Activated CD8-positive, alpha-beta T cell treated with anti-CD3 and anti-CD28 coated beads, Interleukin-2, amount 10 ng/mL, durations not matched to agents 7 days and 5 days (primary cell): ENCODE data around the gene DHRS4. TPM values are rescaled to one million over a fixed set of nuclear protein-coding genes. Genes with fewer than 3 reads are reported as not detected.

Experiments
- ATAC-seq: fragments of 150-1000 bp; cut with Tn5 transposase; one replicate; pipeline ENCODE4 v1.10.0; 2021; ENCODE audit warnings: moderate library complexity
- CTCF ChIA-PET: fragments of 350-600 bp; sonication (Branson Sonifier 250); formaldehyde crosslinking; loops from one replicate; lab custom pipeline; 2021; ENCODE audit warnings: antibody characterized with exemption; lab: Charles Lee
- POLR2A ChIA-PET: fragments of 350-600 bp; sonication (Branson Sonifier 250); formaldehyde crosslinking; loops from one replicate; lab custom pipeline; 2021; ENCODE audit warnings: antibody characterized with exemption; lab: Charles Lee
- DNase-seq: peaks from one replicate; pipeline ENCODE4 v3.0.0-alpha.2; 2020
- H3K27ac Mint-ChIP-seq: one replicate; pipeline ENCODE4 v1.8.0; 2021; ENCODE audit warnings: mild to moderate bottlenecking, mixed read lengths
- H3K27me3 Mint-ChIP-seq: one replicate; pipeline ENCODE4 v1.8.0; 2021; ENCODE audit warnings: low read depth, mixed read lengths
- H3K36me3 Mint-ChIP-seq: one replicate; pipeline ENCODE4 v1.8.0; 2021; ENCODE audit warnings: low read depth, mixed read lengths
- H3K4me1 Mint-ChIP-seq: one replicate; pipeline ENCODE4 v1.8.0; 2021; ENCODE audit warnings: low read depth, mixed read lengths
- H3K4me3 Mint-ChIP-seq: one replicate; pipeline ENCODE4 v1.8.0; 2021; ENCODE audit warnings: mild to moderate bottlenecking, mixed read lengths
- H3K9me3 Mint-ChIP-seq: one replicate; pipeline ENCODE4 v1.8.0; 2022; ENCODE audit warnings: mixed read lengths; ENCODE audit not compliant: insufficient read depth
- total RNA-seq, 2 experiments: library from RNA; stranded (reverse); gene quantifications; one replicate each; pipeline ENCODE4 v1.2.3, GENCODE V29; 2021

The DHRS4 gene
- total RNA-seq, 2 experiments from 2014 or later = 18.3 to 19.4 TPM

DNA sequence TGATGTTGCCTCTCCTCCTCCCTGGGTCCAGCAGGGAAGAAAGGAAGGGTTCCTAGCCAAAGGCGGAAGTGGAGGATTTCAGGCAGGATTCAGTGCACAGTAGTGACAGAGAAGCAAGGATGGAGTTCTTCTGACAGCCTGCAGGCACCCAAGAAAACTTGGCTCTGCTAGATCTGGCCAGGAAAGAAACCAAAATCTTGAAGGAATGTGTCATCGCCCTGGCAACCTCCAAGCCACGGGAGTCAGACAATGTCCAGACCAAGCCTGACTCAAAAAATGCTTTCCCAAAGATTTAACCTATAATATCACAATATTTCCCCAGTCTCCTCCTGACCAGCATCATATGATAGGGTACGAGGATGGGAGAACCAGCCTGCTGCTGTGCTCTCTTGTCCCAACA, 22.8 kb upstream of the DHRS4 start:
- no peaks in the 10 kb centered on the region for H3K4me1 Mint-ChIP-seq
- ChIA-PET POLR2A (no interaction called here), CTCF (interaction anchor here (0.7 to 3.1 kb wide), 14 partner anchors 15 to 390 kb away, joined by 3 to 37 read pairs (median 5); partner anchors contain the start of gene DHRS4)
- no peaks in the 10 kb centered on the region for H3K36me3 Mint-ChIP-seq
- H3K27ac Mint-ChIP-seq = no peak overlapping the region
- DNase-seq (peak; percentile 8), ATAC-seq (no peak)
- H3K4me3 Mint-ChIP-seq = no peak overlapping the region
- H3K27me3 Mint-ChIP-seq = peaks cover 4% of the 10 kb centered on the region
- no peaks in the 10 kb centered on the region for H3K9me3 Mint-ChIP-seq

DNA sequence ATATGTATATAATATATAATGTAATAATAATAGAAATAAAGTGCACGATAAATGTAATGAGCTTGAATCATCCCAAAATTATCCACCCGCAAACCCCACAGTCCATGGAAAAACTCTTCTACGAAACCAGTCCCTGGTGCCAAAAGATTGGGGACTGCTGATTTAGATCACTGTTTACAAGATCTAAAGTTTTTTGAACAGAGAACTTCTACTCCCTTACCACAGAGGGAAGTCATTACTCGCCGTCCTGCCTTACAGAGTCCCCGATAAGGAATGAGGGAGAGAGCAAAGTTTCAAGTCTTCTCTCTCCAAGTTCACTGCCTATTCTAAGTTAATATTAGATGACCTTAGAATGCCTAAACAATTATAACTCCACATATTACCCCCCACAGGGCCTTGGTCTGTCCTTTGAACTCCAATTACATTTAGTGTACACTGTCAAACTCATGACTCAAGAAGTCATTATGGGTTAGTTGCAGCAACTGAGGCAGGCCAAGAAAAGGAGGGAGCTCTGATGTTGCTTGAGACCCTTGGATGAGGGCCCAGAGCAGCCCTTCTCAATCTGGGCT, 21.8 kb upstream of the DHRS4 start:
- DNase-seq (peak; percentile 7), ATAC-seq (no peak)
- Mint-ChIP-seq H3K4me3 (no peak overlapping the region), H3K27me3 (peaks cover 4% of the 10 kb centered on the region), H3K4me1 (no peaks in the 10 kb centered on the region), H3K9me3 (no peaks in the 10 kb centered on the region), H3K36me3 (no peaks in the 10 kb centered on the region), H3K27ac (no peak overlapping the region)
- ChIA-PET POLR2A (no interaction called here), CTCF (interaction anchor here (0.8 to 3.1 kb wide), 4 partner anchors 16 to 343 kb away, joined by 3 to 30 read pairs (median 4); no protein-coding TSS in a partner anchor)

DNA sequence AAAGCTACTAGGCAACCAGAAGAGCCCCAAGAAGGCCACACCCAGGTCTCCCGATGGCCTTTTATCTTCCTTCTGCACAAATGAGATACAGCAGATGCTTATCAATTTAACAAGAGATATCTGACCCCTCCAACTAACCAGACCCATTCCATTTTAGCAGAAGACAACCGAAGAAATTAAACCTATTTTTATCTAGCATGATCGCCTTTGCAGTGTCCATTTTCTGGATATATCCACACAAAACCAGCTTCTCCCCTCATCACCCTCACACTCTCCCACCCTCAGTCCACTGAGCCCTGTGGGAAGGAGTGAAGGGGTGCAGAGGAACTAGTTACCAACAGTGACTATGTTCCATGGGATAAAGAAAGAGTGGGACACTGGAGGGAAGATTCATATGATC, 20.9 kb upstream of the DHRS4 start:
- ChIA-PET POLR2A (no interaction called here), CTCF (interaction anchor here (1.3 to 2.0 kb wide), 3 partner anchors 206 to 343 kb away, joined by 4 to 7 read pairs (median 5); no protein-coding TSS in a partner anchor)
- Mint-ChIP-seq H3K27me3 (peaks cover 4% of the 10 kb centered on the region), H3K36me3 (no peaks in the 10 kb centered on the region), H3K4me1 (no peaks in the 10 kb centered on the region), H3K4me3 (no peak overlapping the region), H3K9me3 (no peaks in the 10 kb centered on the region), H3K27ac (no peak overlapping the region)
- DNase-seq = no peak
- no peak for ATAC-seq

DNA sequence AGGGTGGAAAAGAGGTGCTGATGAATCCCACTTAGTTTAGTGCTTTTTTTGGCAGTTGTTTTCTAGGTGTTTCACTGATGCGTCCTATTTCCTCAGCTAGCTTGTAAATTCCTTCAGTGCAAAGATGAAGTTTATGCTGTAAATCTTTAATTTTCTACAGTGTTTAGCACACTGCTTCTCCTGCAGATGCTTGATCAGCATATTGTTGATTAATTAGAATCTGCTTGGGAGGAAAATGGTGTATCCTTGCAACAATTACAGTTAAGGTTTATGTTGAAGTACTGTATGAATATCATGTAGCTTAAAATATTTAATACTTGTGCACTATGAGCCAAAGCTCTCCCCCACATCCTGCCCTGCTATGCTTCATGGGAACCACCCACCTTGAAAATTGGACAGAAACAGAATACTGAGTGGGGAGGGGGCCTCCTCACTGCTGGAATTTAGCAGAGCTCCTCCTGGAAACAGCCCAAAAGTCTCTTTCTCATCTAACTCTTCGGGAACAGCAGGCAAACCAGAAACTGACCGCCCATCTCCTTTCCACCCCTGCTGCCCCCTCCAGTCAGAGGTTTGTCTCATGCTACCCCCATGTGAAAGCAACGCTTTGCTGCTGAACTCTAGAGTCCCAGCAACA, 20.3 kb upstream of the DHRS4 start:
- H3K27ac Mint-ChIP-seq = no peak overlapping the region
- no peaks in the 10 kb centered on the region for H3K36me3 Mint-ChIP-seq
- DNase-seq (no peak), ATAC-seq (no peak)
- H3K4me1 Mint-ChIP-seq = no peaks in the 10 kb centered on the region
- CTCF ChIA-PET = interaction anchor here (1.0 to 2.0 kb wide), 5 partner anchors 23 to 344 kb away, joined by 3 to 7 read pairs (median 4); no protein-coding TSS in a partner anchor
- H3K27me3 Mint-ChIP-seq = peaks cover 4% of the 10 kb centered on the region
- no peaks in the 10 kb centered on the region for H3K9me3 Mint-ChIP-seq
- POLR2A ChIA-PET = no interaction called here
- H3K4me3 Mint-ChIP-seq = no peak overlapping the region

DNA sequence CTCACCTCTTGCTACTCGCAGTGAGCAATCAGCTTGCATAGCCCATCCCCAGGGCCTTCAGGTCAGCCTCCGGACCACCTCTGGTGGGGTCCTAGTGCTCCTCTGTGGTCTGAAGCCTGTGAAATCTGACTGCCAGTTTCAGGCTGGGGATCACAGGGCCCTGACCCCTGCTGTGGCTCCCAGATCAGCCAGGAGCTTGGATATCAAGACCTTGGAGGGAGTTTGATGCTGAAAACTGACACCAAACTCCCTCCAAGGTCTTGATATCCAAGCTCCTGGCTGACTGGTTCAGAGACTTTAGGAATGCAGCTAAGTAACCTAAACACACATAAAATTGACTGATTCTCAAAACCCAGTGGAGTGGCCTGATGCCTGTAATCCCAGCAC, 19.8 kb upstream of the DHRS4 start:
- ChIA-PET POLR2A (no interaction called here), CTCF (interaction anchor here (1.0 to 2.0 kb wide), 4 partner anchors 23 to 345 kb away, joined by 3 to 7 read pairs (median 4); no protein-coding TSS in a partner anchor)
- H3K27me3 Mint-ChIP-seq = peaks cover 4% of the 10 kb centered on the region
- no peaks in the 10 kb centered on the region for H3K36me3 Mint-ChIP-seq
- H3K27ac Mint-ChIP-seq = no peak overlapping the region
- ATAC-seq = no peak
- no peak overlapping the region for H3K4me3 Mint-ChIP-seq
- no peaks in the 10 kb centered on the region for H3K4me1 Mint-ChIP-seq
- peak; percentile 12 for DNase-seq
- no peaks in the 10 kb centered on the region for H3K9me3 Mint-ChIP-seq

DNA sequence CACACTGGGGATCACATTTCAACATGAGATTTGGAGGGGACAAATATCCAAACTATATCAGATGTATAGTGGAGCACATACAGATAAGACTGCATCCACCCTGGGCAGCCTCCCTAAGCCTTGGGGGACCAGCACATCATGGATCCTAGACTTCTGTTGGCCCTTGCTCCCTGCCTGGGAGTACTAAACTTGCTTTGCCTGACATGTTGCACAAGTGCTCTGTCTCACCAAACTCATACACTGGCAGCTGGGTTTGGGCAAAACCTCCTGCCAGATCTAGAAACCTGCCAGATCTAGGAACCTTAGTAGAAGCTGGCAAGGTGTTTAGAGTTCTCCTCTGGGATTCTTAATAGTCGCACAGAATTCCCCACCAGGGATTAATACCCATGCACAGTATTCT, 18.4 kb upstream of the DHRS4 start:
- H3K36me3 Mint-ChIP-seq = no peaks in the 10 kb centered on the region
- ATAC-seq (no peak), DNase-seq (no peak)
- CTCF ChIA-PET = no interaction called here
- H3K27ac Mint-ChIP-seq = no peak overlapping the region
- no peaks in the 10 kb centered on the region for H3K9me3 Mint-ChIP-seq
- POLR2A ChIA-PET = no interaction called here
- peaks cover 2% of the 10 kb centered on the region for H3K27me3 Mint-ChIP-seq
- no peak overlapping the region for H3K4me3 Mint-ChIP-seq
- no peaks in the 10 kb centered on the region for H3K4me1 Mint-ChIP-seq

DNA sequence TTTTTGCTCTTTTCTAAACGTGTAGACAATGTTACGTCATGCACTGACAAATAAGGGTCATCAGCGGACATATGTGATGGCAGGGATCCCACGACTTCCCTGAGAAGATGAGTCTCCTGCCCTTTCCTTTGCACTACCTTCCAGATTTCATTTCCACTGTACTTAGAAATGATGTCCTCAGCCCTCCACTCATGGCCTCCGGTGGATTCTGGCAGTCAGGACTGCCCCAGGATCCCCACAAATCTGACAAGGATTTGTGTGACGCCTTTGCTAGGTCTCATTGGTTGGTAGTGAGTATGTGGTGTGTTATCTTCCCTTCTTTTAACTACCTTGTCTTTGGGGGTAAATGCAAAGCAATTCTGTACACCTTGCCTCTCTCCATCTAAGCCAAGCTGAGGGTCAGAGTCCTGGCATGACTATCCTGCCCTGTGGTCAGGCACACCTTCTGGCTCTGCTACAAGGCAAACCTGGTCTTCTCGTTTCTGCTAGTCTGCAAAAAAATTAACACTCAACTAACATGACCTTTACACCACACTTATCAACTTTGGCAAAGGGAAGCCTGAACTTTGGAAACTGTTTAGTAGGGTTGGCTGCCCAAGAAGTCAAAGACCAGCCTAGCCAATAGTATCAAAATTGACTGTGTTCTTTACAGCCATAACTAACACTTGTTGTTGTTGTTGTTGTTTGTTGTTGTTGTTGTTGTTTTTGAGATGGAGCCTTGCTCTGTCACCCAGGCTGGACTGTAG, 17.3 kb upstream of the DHRS4 start:
- H3K4me1 Mint-ChIP-seq = no peaks in the 10 kb centered on the region
- ATAC-seq (no peak), DNase-seq (peak; percentile 3)
- no peak overlapping the region for H3K27ac Mint-ChIP-seq
- no peaks in the 10 kb centered on the region for H3K36me3 Mint-ChIP-seq
- POLR2A ChIA-PET = no interaction called here
- CTCF ChIA-PET = interaction anchor here (1.1 to 1.2 kb wide), 2 partner anchors 23 to 304 kb away, joined by 3 read pairs; no protein-coding TSS in a partner anchor
- no peak overlapping the region for H3K4me3 Mint-ChIP-seq
- peaks cover 2% of the 10 kb centered on the region for H3K27me3 Mint-ChIP-seq
- H3K9me3 Mint-ChIP-seq = no peaks in the 10 kb centered on the region

DNA sequence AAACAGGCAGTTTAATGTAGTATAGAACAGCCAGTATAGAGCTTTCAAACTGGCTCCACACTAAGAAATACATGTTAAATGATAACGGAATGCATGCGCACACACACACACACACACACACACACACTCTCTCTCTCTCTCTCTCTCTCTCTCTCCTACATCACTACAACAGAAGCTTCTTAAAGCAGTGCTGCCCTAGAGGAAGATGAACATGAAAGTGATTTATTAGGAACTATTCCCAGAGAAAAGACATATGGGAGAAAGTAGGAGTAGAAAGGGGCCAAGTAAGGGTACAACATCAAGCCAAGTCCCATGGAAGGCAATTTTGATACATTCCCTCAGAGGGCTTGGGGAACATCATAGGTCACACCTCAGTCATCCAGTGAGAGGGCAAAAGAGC, 16.4 kb upstream of the DHRS4 start:
- ATAC-seq = no peak
- no peak overlapping the region for H3K27ac Mint-ChIP-seq
- POLR2A ChIA-PET = no interaction called here
- no peaks in the 10 kb centered on the region for H3K9me3 Mint-ChIP-seq
- no peaks in the 10 kb centered on the region for H3K27me3 Mint-ChIP-seq
- no peaks in the 10 kb centered on the region for H3K36me3 Mint-ChIP-seq
- CTCF ChIA-PET = interaction anchor here (0.6 to 1.2 kb wide), 3 partner anchors 24 to 326 kb away, joined by 3 read pairs; no protein-coding TSS in a partner anchor
- peak; percentile 2 for DNase-seq
- H3K4me1 Mint-ChIP-seq = no peaks in the 10 kb centered on the region
- no peak overlapping the region for H3K4me3 Mint-ChIP-seq

DNA sequence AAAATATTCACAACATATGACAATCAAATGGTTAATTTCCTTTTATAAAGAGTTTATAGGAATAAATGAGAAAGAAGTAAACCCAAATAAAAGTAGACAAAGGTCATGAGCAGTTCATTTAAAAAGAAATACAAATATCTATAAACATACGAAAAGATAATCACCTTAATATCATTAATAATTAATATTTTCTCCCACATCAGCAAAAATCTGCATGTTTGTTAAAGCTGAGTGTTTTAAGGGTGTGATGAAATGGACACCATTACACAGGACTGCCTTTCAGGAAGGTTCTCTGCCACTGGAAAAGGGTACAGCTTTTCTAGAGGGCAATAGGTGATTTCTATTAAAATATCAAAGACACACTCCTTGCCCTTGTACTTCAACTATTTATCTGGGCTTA, 14.7 kb upstream of the DHRS4 start:
- ATAC-seq (no peak), DNase-seq (no peak)
- POLR2A ChIA-PET = no interaction called here
- Mint-ChIP-seq H3K9me3 (no peaks in the 10 kb centered on the region), H3K36me3 (no peaks in the 10 kb centered on the region), H3K27me3 (no peaks in the 10 kb centered on the region), H3K4me3 (no peak overlapping the region), H3K27ac (no peak overlapping the region), H3K4me1 (no peaks in the 10 kb centered on the region)
- CTCF ChIA-PET = interaction anchor here (1.3 kb wide), 1 partner anchor 307 kb away, joined by 3 read pairs; no protein-coding TSS in a partner anchor

DNA sequence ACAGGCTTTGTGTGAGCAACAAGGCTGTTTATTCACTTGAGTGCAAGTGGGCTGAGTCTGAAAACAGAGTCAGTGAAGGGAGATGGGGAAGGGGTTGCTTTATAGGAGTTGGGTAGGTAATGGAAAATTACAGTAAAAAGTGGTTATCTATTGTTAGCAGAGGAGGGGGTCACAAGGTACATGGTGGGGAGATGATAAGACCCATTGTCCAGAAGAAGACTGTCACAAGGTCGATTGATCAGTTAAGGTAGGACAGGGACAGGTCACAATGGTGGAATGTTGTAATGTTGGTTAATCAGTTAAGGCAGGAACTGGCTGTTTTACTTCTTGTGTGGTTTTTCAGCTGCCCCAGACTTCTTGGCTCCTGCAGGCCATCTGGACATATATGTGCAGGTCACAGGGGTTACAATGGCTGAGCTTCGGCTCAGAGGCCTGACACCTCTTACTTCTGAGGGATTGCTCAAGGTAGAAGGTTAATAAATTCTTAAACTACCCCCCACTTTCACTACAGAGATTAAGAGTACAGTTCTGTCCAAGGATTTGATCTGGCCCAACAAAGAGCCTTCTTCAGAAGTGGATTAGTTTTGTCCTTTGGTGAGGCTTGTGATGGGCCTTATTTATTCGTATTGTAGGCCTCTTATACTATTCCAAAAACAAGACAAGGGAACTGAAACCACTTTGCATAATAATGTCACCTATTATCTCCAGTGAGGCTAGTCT, 13.8 kb upstream of the DHRS4 start:
- no peaks in the 10 kb centered on the region for H3K9me3 Mint-ChIP-seq
- CTCF ChIA-PET = interaction anchor here (1.3 kb wide), 1 partner anchor 308 kb away, joined by 3 read pairs; no protein-coding TSS in a partner anchor
- H3K27me3 Mint-ChIP-seq = no peaks in the 10 kb centered on the region
- no peaks in the 10 kb centered on the region for H3K4me1 Mint-ChIP-seq
- H3K27ac Mint-ChIP-seq = no peak overlapping the region
- no peaks in the 10 kb centered on the region for H3K36me3 Mint-ChIP-seq
- DNase-seq (no peak), ATAC-seq (no peak)
- H3K4me3 Mint-ChIP-seq = no peak overlapping the region
- POLR2A ChIA-PET = no interaction called here

DNA sequence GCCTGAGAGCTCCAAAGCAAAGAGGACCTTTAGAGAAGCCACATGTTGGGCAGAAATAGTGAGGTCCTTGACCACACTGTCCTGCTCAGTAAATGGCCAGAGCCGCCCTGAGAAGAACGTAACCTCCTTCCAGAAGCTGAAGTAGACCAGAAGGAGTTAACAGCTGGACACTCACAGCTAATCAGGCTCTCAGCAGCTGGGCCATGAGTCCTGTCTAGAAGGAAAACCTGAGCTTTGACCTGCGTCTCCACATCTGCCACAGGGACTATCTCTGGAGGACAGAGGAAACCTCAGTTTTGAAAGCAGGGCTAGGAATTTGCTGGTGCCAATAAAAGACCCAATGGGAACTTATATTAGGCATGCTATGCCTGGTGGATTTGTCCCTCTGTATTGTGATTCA, 12.3 kb upstream of the DHRS4 start:
- no peaks in the 10 kb centered on the region for H3K9me3 Mint-ChIP-seq
- ATAC-seq (no peak), DNase-seq (no peak)
- H3K4me1 Mint-ChIP-seq = no peaks in the 10 kb centered on the region
- H3K4me3 Mint-ChIP-seq = no peak overlapping the region
- CTCF ChIA-PET = no interaction called here
- POLR2A ChIA-PET = no interaction called here
- no peaks in the 10 kb centered on the region for H3K27me3 Mint-ChIP-seq
- no peaks in the 10 kb centered on the region for H3K36me3 Mint-ChIP-seq
- H3K27ac Mint-ChIP-seq = no peak overlapping the region
